Measurements from ENCODE around the gene HHAT.

Gene HHAT

GRCh38 chr1:210394281-210394821, 65.6 kb downstream of the HHAT start:
- no peaks in the 10 kb centered on the region for H3K27me3 ChIP-seq (replicated peaks; ENCODE audit: control insufficient read depth, insufficient read depth, low read length)
- no peak for TF ChIP-seq CTCF (IDR thresholded peaks at IDR 0.05; ENCODE audit: insufficient read depth, low read length, poor library complexity, severe bottlenecking)
- H3K36me3 ChIP-seq (ENCODE audit: control insufficient read depth, insufficient read depth, low read length): no peaks in the 10 kb centered on the region
- H3K4me3 ChIP-seq (replicated peaks; ENCODE audit: low read depth, low read length): no peak overlapping the region
- no peak for DNase-seq (ENCODE audit: extremely low read depth, insufficient read length)

- no peak for TF ChIP-seq CTCF (IDR thresholded peaks at IDR 0.05; ENCODE audit: insufficient read depth, low read length, poor library complexity, severe bottlenecking)
- Histone ChIP-seq H3K4me3 (replicated peaks; ENCODE audit: low read depth, low read length) (no peak overlapping the region), H3K27me3 (replicated peaks; ENCODE audit: control insufficient read depth, insufficient read depth, low read length) (no peaks in the 10 kb centered on the region), H3K36me3 (ENCODE audit: control insufficient read depth, insufficient read depth, low read length) (no peaks in the 10 kb centered on the region)
- no peak for DNase-seq (ENCODE audit: extremely low read depth, insufficient read length)
Observed at GRCh38 chr1:210396541-210396940, 67.8 kb downstream of the HHAT start.

GRCh38 chr1:210397252-210397651, 68.5 kb downstream of the HHAT start:
- TF ChIP-seq CTCF (IDR thresholded peaks at IDR 0.05; ENCODE audit: insufficient read depth, low read length, poor library complexity, severe bottlenecking): no peak
- no peaks in the 10 kb centered on the region for H3K36me3 ChIP-seq (ENCODE audit: control insufficient read depth, insufficient read depth, low read length)
- H3K4me3 ChIP-seq (replicated peaks; ENCODE audit: low read depth, low read length): no peak overlapping the region
- H3K27me3 ChIP-seq (replicated peaks; ENCODE audit: control insufficient read depth, insufficient read depth, low read length): no peaks in the 10 kb centered on the region
- DNase-seq (ENCODE audit: extremely low read depth, insufficient read length): no peak

GRCh38 chr1:210397681-210398080, 69.0 kb downstream of the HHAT start:
- no peak for TF ChIP-seq CTCF (IDR thresholded peaks at IDR 0.05; ENCODE audit: insufficient read depth, low read length, poor library complexity, severe bottlenecking)
- Histone ChIP-seq H3K27me3 (replicated peaks; ENCODE audit: control insufficient read depth, insufficient read depth, low read length) (no peaks in the 10 kb centered on the region), H3K4me3 (replicated peaks; ENCODE audit: low read depth, low read length) (no peak overlapping the region), H3K36me3 (ENCODE audit: control insufficient read depth, insufficient read depth, low read length) (no peaks in the 10 kb centered on the region)
- no peak for DNase-seq (ENCODE audit: extremely low read depth, insufficient read length)

- no peaks in the 10 kb centered on the region for H3K27me3 ChIP-seq (replicated peaks; ENCODE audit: control insufficient read depth, insufficient read depth, low read length)
Observed at GRCh38 chr1:210398466-210398865, 69.8 kb downstream of the HHAT start.

More at GRCh38 chr1:210398466-210398865, 69.8 kb downstream of the HHAT start:
- Histone ChIP-seq H3K4me3 (replicated peaks; ENCODE audit: low read depth, low read length) (no peak overlapping the region), H3K36me3 (ENCODE audit: control insufficient read depth, insufficient read depth, low read length) (no peaks in the 10 kb centered on the region)
- no peak for DNase-seq (ENCODE audit: extremely low read depth, insufficient read length)
- TF ChIP-seq CTCF (IDR thresholded peaks at IDR 0.05; ENCODE audit: insufficient read depth, low read length, poor library complexity, severe bottlenecking): no peak
